ENCODE measurements around the gene NT5DC1. TPM values are rescaled to one million over a fixed set of nuclear protein-coding genes. Genes with fewer than 3 reads are reported as not detected.

The NT5DC1 gene
- total and polyA plus RNA-seq, 10 of the 15 experiments (the other 5 are each of a cell fraction or from before 2014, with no cell fraction given) = 40.8 to 140 (median 66.8) TPM

DNA sequence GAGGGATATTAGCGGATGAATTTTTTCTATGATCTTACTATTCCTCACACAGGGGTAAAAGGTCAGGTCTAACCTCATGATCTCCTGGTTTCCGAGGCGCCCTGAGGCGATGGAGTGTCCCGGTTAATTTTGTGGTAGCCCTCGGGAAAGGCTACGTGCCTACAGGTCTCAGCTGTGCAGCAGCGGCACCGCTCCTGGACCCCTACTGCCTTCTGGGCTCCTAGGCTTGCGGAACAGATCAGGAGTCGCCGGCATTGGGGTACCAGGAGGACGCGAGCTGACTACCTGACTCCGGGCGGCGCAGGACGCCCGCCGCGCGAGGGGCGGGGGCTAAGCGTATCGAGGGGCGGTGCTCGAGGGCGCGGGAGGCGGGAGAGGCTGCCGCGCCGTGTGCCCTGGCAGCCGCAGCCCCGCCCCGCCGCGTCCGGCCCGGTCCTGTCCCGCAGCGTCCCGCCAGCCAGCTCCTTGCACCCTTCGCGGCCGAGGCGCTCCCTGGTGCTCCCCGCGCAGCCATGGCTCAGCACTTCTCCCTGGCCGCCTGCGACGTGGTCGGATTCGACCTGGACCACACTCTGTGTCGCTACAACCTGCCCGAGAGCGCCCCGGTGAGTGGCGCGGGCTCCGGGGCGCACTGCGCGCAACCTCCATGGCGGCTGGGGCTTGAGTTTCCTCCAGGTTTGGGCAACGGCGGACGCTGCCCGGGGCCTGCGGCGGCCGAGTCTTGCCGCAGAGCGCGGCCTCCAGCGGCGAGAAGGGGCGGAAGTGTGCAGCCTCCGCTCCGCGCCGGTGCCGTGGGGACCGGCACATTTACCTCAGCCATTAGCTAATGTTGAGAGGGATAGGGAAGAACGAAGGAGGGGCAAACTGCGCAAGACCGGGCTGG lies at the start of gene NT5DC1 (continued):
- TF ChIP-seq SMC3 (IDR thresholded peaks at IDR 0.05; ENCODE audit: borderline replicate concordance, low read length) (0 out of 2 replicates have a peak, but pooled peaks have one; percentile 18), CBFB (IDR thresholded peaks at IDR 0.05; ENCODE audit: low read depth) (no peak), HDGF (IDR thresholded peaks at IDR 0.05) (peak; percentile 31; the same call in 1 of the 2 replicates), CREM (IDR thresholded peaks at IDR 0.05; ENCODE audit: low read depth) (peak; percentile 41; the same call in 1 of the 2 replicates), DPF2 (IDR thresholded peaks at IDR 0.05) (peak; percentile 95), RFX5 (IDR thresholded peaks at IDR 0.05; ENCODE audit: low read depth, low read length) (0 out of 2 replicates have a peak, but pooled peaks have one; percentile 19), HCFC1 (IDR thresholded peaks at IDR 0.05; ENCODE audit: low read length) (0 out of 2 replicates have a peak, but pooled peaks have one; percentile 22), SREBF2 (IDR thresholded peaks at IDR 0.05; ENCODE audit: low read length) (no peak), CBX5 (IDR thresholded peaks at IDR 0.05; ENCODE audit: low read depth) (peak; percentile 79; the same call in 1 of the 2 replicates), RAD21 (IDR thresholded peaks at IDR 0.05; ENCODE audit: insufficient read depth, low read depth, low read length) (peak; percentile 15; the same call in 1 of the 2 replicates), PML (IDR thresholded peaks at IDR 0.05; ENCODE audit: low read length) (no peak; the same call in 1 of the 2 replicates), SIX5 (IDR thresholded peaks at IDR 0.05; ENCODE audit: low read depth, low read length, severe bottlenecking) (no peak), SP1 (IDR thresholded peaks at IDR 0.05; ENCODE audit: low read depth, low read length) (no peak), RB1 (IDR thresholded peaks at IDR 0.05; ENCODE audit: borderline replicate concordance) (peak; percentile 93), TBL1XR1 (IDR thresholded peaks at IDR 0.05; ENCODE audit: low read depth, low read length) (0 out of 2 replicates have a peak, but pooled peaks have one; percentile 13), BHLHE40 (IDR thresholded peaks at IDR 0.05; ENCODE audit: borderline replicate concordance in 1 of 2, low read depth in 2 of 2, low read length in 1 of 2) (peak; percentile 6 to 82; a peak in 3 of 4 replicates), NR2C2 (IDR thresholded peaks at IDR 0.05; ENCODE audit: borderline replicate concordance, control insufficient read depth, insufficient read length, low read depth) (no peak), HDAC2 (IDR thresholded peaks at IDR 0.05) (no peak), NFIC (IDR thresholded peaks at IDR 0.05; ENCODE audit: low read depth, low read length) (no peak), RBBP5 (conservative IDR thresholded peaks at IDR 0.05) (no peak), SIN3A (IDR thresholded peaks at IDR 0.05; ENCODE audit: low read depth, low read length) (peak; percentile 85), RUNX3 (IDR thresholded peaks at IDR 0.05; ENCODE audit: low read length) (peak; percentile 23; the same call in 1 of the 2 replicates), SRF (IDR thresholded peaks at IDR 0.05; ENCODE audit: low read depth in 2 of 2, low read length in 2 of 2) (peak; percentile 84 to 90), BCL3 (IDR thresholded peaks at IDR 0.05; ENCODE audit: borderline replicate concordance, insufficient read depth, low read depth, low read length, poor library complexity, severe bottlenecking) (no peak)
- TF ChIP-seq, protein P1, sequence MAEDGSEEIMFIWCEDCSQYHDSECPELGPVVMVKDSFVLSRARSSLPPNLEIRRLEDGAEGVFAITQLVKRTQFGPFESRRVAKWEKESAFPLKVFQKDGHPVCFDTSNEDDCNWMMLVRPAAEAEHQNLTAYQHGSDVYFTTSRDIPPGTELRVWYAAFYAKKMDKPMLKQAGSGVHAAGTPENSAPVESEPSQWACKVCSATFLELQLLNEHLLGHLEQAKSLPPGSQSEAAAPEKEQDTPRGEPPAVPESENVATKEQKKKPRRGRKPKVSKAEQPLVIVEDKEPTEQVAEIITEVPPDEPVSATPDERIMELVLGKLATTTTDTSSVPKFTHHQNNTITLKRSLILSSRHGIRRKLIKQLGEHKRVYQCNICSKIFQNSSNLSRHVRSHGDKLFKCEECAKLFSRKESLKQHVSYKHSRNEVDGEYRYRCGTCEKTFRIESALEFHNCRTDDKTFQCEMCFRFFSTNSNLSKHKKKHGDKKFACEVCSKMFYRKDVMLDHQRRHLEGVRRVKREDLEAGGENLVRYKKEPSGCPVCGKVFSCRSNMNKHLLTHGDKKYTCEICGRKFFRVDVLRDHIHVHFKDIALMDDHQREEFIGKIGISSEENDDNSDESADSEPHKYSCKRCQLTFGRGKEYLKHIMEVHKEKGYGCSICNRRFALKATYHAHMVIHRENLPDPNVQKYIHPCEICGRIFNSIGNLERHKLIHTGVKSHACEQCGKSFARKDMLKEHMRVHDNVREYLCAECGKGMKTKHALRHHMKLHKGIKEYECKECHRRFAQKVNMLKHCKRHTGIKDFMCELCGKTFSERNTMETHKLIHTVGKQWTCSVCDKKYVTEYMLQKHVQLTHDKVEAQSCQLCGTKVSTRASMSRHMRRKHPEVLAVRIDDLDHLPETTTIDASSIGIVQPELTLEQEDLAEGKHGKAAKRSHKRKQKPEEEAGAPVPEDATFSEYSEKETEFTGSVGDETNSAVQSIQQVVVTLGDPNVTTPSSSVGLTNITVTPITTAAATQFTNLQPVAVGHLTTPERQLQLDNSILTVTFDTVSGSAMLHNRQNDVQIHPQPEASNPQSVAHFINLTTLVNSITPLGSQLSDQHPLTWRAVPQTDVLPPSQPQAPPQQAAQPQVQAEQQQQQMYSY (CRISPR knock-in tag; IDR thresholded peaks at IDR 0.05) = no peak

All from GM12878 (cell line).